ENCODE results near the gene AACS. TPM values are rescaled to one million over a fixed set of nuclear protein-coding genes. Genes with fewer than 3 reads are reported as not detected.

The AACS gene
- total RNA-seq, 4 donors from 2014 or later, result 15.3 to 79.1 (median 29.7) TPM

GRCh38 chr12:125189502-125189901 lies 124.3 kb downstream of the AACS start:
- TF ChIP-seq CTCF (IDR thresholded peaks at IDR 0.05; ENCODE audit: low read depth), result no peak

GRCh38 chr12:125191361-125192087 lies 126.3 kb downstream of the AACS start:
- no peak for TF ChIP-seq CTCF (IDR thresholded peaks at IDR 0.05; ENCODE audit: low read depth)

- TF ChIP-seq CTCF (IDR thresholded peaks at IDR 0.05; ENCODE audit: low read depth), result no peak
Observed at GRCh38 chr12:125192690-125193221, 127.5 kb downstream of the AACS start.

Small RNAs within 50 kb of the gene (small RNA-seq; reads per million reads assigned to genes)
- not detected for gene AC122688.1

Other genes starting within 250 kb of the AACS start
- 10 to 100 TPM; 26.6 to 58.6 (median 38.2) TPM for gene SCARB1, start 201.6 kb upstream of the AACS start, total RNA-seq
- 1,000 to 10,000 TPM in 3 of 4 donors, 100 to 1,000 TPM in 1; 930 to 1,581 (median 1,433) TPM for gene UBC, start 150.8 kb upstream of the AACS start, total RNA-seq
- 10 to 100 TPM in 2 of 4 donors, 1 to 10 TPM in 2; 7.3 to 14.3 (median 9.0) TPM for gene DHX37, start 76.3 kb upstream of the AACS start, total RNA-seq
- 1 to 10 TPM; 4.7 to 5.8 (median 5.0) TPM for gene BRI3BP, start 71.8 kb upstream of the AACS start, total RNA-seq
- gene TMEM132B, start 121.0 kb downstream of the AACS start, total RNA-seq, result under 1 TPM; under 0.01 to 0.49 (median 0.31) TPM